ENCODE data around the gene SCARB1.
A peak's percentile ranks its signal among the peaks of the same experiment; 100 is the strongest.

Gene SCARB1

DNA sequence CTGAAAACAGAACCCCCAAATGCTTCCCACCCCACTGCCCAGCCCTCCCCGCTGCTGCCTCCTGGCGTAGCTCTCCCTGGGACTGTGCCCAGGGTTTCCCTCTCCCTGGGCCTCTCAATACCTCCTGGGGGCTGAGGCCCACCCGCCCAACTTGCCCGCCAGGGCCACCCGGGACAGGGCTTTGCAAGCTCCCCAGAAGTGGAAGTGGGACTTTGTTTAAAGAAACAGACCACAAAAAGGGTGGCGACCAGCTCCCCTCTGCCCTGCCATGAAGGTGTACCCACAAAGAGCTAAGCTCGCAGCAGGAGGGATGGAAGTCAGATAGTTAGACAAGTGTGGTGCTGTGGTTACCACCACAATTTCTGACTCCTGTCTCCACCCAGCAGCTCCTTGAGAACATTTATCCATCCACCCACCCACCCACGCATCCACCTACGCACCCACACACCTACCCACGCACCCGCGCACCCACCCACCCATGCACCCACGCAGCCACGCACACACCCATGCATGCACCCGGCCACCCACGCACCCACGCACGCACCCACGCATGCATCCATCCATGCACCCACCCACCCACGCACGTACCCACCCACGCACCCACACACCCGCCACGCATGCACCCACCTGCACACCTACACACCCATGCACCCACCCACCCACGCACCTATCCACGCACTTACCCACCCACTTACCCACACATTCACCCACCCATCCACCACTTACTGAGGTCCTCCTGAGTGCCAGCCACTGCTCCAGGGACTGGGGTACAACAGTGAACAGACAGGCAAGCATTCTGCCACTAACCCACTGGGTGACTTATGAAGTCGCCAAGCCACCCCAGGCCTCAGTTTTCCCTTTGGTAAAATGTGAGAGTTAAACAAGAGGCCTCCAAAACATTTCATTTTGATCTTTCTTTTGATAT is 127.3 kb downstream of the SCARB1 start:
- Histone ChIP-seq H3K9me3 (ENCODE audit: insufficient read depth, low read length, severe bottlenecking) (no peaks in the 10 kb centered on the region), H4K20me1 (ENCODE audit: insufficient read depth, low read length) (no peaks in the 10 kb centered on the region), H3K9ac (ENCODE audit: low read depth, low read length) (no peak overlapping the region), H3K4me3 (ENCODE audit: low read depth in 1 of 2, low read length in 2 of 2) (no peak overlapping the region), H2AFZ (ENCODE audit: low read depth, low read length) (no peak overlapping the region), H3K79me2 (ENCODE audit: insufficient read depth, low read length) (no peaks in the 10 kb centered on the region), H3K27ac (ENCODE audit: low read length) (no peak overlapping the region), H3K27me3 (ENCODE audit: insufficient read depth, low read length, poor library complexity) (peaks cover 14% of the 10 kb centered on the region), H3K4me1 (ENCODE audit: insufficient read depth, low read length) (no peaks in the 10 kb centered on the region), H3K36me3 (ENCODE audit: insufficient read depth, low read length) (no peaks in the 10 kb centered on the region), H3K4me2 (ENCODE audit: insufficient read depth, low read length) (no peak overlapping the region)
- DNase-seq: peak; percentile 54
- peak; percentile 76 for ATAC-seq (ENCODE audit: insufficient read depth, low read depth)
- TF ChIP-seq, protein P1, sequence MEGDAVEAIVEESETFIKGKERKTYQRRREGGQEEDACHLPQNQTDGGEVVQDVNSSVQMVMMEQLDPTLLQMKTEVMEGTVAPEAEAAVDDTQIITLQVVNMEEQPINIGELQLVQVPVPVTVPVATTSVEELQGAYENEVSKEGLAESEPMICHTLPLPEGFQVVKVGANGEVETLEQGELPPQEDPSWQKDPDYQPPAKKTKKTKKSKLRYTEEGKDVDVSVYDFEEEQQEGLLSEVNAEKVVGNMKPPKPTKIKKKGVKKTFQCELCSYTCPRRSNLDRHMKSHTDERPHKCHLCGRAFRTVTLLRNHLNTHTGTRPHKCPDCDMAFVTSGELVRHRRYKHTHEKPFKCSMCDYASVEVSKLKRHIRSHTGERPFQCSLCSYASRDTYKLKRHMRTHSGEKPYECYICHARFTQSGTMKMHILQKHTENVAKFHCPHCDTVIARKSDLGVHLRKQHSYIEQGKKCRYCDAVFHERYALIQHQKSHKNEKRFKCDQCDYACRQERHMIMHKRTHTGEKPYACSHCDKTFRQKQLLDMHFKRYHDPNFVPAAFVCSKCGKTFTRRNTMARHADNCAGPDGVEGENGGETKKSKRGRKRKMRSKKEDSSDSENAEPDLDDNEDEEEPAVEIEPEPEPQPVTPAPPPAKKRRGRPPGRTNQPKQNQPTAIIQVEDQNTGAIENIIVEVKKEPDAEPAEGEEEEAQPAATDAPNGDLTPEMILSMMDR (IDR thresholded peaks at IDR 0.05; ENCODE audit: borderline replicate concordance, extremely low read depth, low read length, poor library complexity, severe bottlenecking): no peak
- no peak for TF ChIP-seq EZH2 (IDR thresholded peaks at IDR 0.05; ENCODE audit: borderline replicate concordance, low read depth, low read length, severe bottlenecking)

DNA sequence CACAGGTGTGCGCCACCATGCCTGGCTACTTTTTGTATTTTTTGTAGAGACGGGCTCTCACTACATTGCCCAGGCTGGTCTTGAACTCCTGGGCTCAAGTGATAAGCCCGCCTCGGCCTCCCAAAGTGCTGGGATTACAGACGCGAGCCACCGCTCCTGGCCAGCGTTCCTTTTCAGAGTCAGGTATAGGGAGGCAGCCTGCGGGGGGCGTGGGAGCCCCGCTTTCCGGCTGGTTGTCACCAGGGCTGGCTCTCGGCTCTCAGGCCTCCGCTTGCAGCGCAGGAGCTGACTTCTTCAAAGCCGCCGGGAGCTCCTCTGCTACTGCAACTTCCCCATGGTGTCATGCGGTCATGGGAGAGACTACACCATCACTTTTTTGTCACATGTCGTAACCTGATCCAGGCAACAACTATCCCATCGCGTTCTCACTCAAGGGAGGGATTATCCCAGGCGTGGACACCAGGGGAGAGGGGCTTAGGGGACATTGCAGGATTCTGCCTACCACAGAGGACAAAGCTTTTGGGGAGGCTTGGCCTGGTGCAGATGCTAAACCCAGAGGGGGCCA is 129.4 kb downstream of the SCARB1 start:
- Histone ChIP-seq H3K4me3 (ENCODE audit: low read depth in 1 of 2, low read length in 2 of 2) (no peak overlapping the region), H3K9ac (ENCODE audit: low read depth, low read length) (no peak overlapping the region), H3K9me3 (ENCODE audit: insufficient read depth, low read length, severe bottlenecking) (no peaks in the 10 kb centered on the region), H3K36me3 (ENCODE audit: insufficient read depth, low read length) (no peaks in the 10 kb centered on the region), H4K20me1 (ENCODE audit: insufficient read depth, low read length) (no peaks in the 10 kb centered on the region), H3K79me2 (ENCODE audit: insufficient read depth, low read length) (no peaks in the 10 kb centered on the region), H2AFZ (ENCODE audit: low read depth, low read length) (no peak overlapping the region), H3K27ac (ENCODE audit: low read length) (no peak overlapping the region), H3K4me1 (ENCODE audit: insufficient read depth, low read length) (no peaks in the 10 kb centered on the region), H3K4me2 (ENCODE audit: insufficient read depth, low read length) (no peak overlapping the region), H3K27me3 (ENCODE audit: insufficient read depth, low read length, poor library complexity) (no peaks in the 10 kb centered on the region)
- TF ChIP-seq EZH2 (IDR thresholded peaks at IDR 0.05; ENCODE audit: borderline replicate concordance, low read depth, low read length, severe bottlenecking): no peak
- TF ChIP-seq, protein P1 (IDR thresholded peaks at IDR 0.05; ENCODE audit: borderline replicate concordance, extremely low read depth, low read length, poor library complexity, severe bottlenecking): no peak
- DNase-seq (no peak), ATAC-seq (ENCODE audit: insufficient read depth, low read depth) (no peak)

DNA sequence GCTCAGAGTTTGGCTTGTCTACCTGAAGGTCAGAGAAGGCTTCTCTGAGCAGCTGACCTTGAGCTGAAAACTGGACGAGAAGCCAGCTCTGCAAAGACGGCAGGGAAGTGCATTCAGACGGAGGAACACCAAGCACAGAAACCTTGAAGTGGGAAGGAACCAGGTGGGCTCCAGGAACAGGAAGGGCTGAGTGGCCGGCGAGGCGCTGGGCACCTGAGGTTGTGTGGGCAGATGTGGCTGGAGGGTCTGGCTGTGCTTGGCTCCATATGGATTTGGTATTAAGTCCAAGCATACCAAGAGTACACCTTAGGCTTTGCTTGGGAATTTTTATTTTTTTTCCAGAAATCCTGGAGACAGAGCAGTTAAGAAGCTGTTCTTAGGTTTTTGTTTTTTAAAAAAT is 130.6 kb downstream of the SCARB1 start:
- Histone ChIP-seq H3K79me2 (ENCODE audit: insufficient read depth, low read length) (no peaks in the 10 kb centered on the region), H3K9ac (ENCODE audit: low read depth, low read length) (no peak overlapping the region), H3K4me2 (ENCODE audit: insufficient read depth, low read length) (no peak overlapping the region), H2AFZ (ENCODE audit: low read depth, low read length) (no peak overlapping the region), H3K4me3 (ENCODE audit: low read depth in 1 of 2, low read length in 2 of 2) (no peak overlapping the region), H3K36me3 (ENCODE audit: insufficient read depth, low read length) (no peaks in the 10 kb centered on the region), H3K27me3 (ENCODE audit: insufficient read depth, low read length, poor library complexity) (no peaks in the 10 kb centered on the region), H3K27ac (ENCODE audit: low read length) (no peak overlapping the region), H3K4me1 (ENCODE audit: insufficient read depth, low read length) (no peaks in the 10 kb centered on the region), H4K20me1 (ENCODE audit: insufficient read depth, low read length) (no peaks in the 10 kb centered on the region), H3K9me3 (ENCODE audit: insufficient read depth, low read length, severe bottlenecking) (no peaks in the 10 kb centered on the region)
- TF ChIP-seq EZH2 (IDR thresholded peaks at IDR 0.05; ENCODE audit: borderline replicate concordance, low read depth, low read length, severe bottlenecking): no peak
- TF ChIP-seq, protein P1 (IDR thresholded peaks at IDR 0.05; ENCODE audit: borderline replicate concordance, extremely low read depth, low read length, poor library complexity, severe bottlenecking): no peak
- DNase-seq: no peak
- no peak for ATAC-seq (ENCODE audit: insufficient read depth, low read depth)

Data from DND-41 (cell line).